Stomach smooth muscle (tissue), 2 donors: ENCODE results near the gene PCNX4.

Source experiments
- H3K27ac ChIP-seq: one replicate; pipeline ENCODE4 v1.7.0; 2013; ENCODE audit warnings: mild to moderate bottlenecking, low read length, inconsistent platforms
- H3K27me3 ChIP-seq, 2 donors: one replicate each; pipeline ENCODE4 v1.7.0; 2013; ENCODE audit warnings: low read length in 2 of 2; ENCODE audit not compliant: insufficient read depth in 2 of 2, control insufficient read depth in 1 of 2
- H3K36me3 ChIP-seq, 2 donors: one replicate each; pipeline ENCODE4 v1.7.0; 2013; ENCODE audit warnings: low read length in 2 of 2; ENCODE audit not compliant: control insufficient read depth in 2 of 2, insufficient read depth in 2 of 2
- H3K4me1 ChIP-seq: one replicate; pipeline ENCODE4 v1.7.0; 2013; ENCODE audit warnings: low read length; ENCODE audit not compliant: control insufficient read depth, insufficient read depth
- H3K4me3 ChIP-seq, 2 donors: one replicate each; pipeline ENCODE4 v1.7.0; 2013; ENCODE audit warnings: low read length in 2 of 2
- H3K9ac ChIP-seq, 2 donors: one replicate each; pipeline ENCODE4 v1.7.0; 2013; ENCODE audit warnings: low read length in 2 of 2, mild to moderate bottlenecking in 1 of 2
- H3K9me3 ChIP-seq, 2 donors: one replicate each; pipeline ENCODE4 v1.7.0; 2013; ENCODE audit warnings: low read length in 2 of 2; ENCODE audit not compliant: control insufficient read depth in 2 of 2
- donor health status: healthy.
- donor health status: Pancreatic carcinoma.

PCNX4 gene

GRCh38 chr14:60184905-60185555, 93.3 kb downstream of the PCNX4 start:
- Histone ChIP-seq H3K9ac (no peak overlapping the region), H3K27ac (no peak overlapping the region), H3K4me3 (no peak overlapping the region), H3K4me1 (no peaks in the 10 kb centered on the region), H3K36me3 (no peaks in the 10 kb centered on the region), H3K27me3 (no peaks in the 10 kb centered on the region), H3K9me3 (no peaks in the 10 kb centered on the region)

DNA sequence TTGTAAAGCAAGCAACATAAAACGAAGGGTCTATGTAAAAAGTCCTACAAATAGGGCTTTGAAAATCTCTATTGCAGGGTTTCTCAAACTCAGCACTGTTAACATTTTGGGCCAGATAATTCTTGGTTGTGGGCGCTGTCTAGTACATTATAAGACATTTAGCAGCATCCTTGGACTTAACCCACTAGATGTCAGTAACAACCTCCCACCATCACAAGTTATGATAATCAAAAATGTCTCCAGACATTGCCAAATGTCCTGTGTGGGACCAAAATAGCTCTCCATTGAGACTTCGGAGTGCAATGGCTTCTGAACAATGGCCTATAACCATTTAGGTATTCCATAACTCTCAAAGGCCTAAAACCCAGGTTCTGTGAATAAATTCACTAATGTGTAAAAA, 96.4 kb downstream of the PCNX4 start:
- Histone ChIP-seq H3K27me3 (no peaks in the 10 kb centered on the region), H3K4me3 (no peak overlapping the region), H3K9me3 (no peaks in the 10 kb centered on the region), H3K4me1 (peaks cover 3% of the 10 kb centered on the region), H3K27ac (no peak overlapping the region), H3K36me3 (no peaks in the 10 kb centered on the region), H3K9ac (no peak overlapping the region)

- H3K27me3 ChIP-seq: no peaks in the 10 kb centered on the region
- no peak overlapping the region for H3K4me3 ChIP-seq
- no peaks in the 10 kb centered on the region for H3K9me3 ChIP-seq
- H3K9ac ChIP-seq: no peak overlapping the region
- no peaks in the 10 kb centered on the region for H3K36me3 ChIP-seq
- H3K4me1 ChIP-seq: peaks cover 3% of the 10 kb centered on the region
- no peak overlapping the region for H3K27ac ChIP-seq
Measured at GRCh38 chr14:60188696-60189095, 97.0 kb downstream of the PCNX4 start.

DNA sequence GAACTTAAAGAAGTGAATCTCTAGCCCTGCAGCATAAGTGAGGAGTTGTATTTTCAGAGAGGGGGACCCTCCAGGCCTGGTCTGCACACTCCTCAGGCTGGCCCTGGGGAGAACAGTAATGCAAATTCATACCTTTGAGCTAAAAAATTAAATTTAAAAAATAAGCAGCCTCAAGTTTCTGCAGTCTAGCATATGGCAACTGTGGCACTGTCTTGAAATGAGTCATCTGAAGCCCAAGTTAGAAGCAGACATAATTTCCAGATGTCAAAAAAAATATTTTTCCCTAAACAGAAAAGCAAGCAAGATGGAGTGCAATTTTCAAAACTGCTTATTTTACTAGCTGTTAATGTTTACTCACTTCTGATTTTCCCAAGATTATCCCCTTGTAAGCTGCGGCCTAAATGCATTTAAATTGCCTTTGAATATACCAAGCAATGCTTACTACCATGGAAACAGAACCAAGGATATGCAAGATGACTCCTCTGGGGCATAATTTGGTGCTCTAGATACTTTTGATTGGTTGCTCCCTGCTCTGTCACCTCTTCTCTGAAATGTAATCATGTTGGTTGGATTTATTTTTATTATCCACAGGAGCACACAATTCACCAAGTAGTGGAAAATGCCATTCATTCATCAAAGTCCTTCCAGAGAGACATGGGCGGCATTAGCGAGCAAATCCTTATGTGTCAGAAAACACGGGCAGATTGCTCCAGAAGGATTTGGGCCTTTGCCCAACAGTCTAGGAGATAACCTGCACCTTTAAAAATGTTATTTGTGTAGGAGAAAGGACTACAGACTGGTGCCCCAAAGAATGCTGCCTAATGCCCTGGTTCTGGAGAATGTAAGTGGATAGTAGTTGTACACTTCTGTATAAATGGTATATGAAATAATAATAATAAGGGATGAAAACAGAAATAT, 98.5 kb downstream of the PCNX4 start:
- no peaks in the 10 kb centered on the region for H3K36me3 ChIP-seq
- H3K4me1 ChIP-seq: peaks cover 3% of the 10 kb centered on the region
- no peak overlapping the region for H3K4me3 ChIP-seq
- H3K9me3 ChIP-seq: no peaks in the 10 kb centered on the region
- H3K27ac ChIP-seq: no peak overlapping the region
- no peaks in the 10 kb centered on the region for H3K27me3 ChIP-seq
- no peak overlapping the region for H3K9ac ChIP-seq

GRCh38 chr14:60195179-60195810, 103.6 kb downstream of the PCNX4 start:
- Histone ChIP-seq H3K27ac (no peak overlapping the region), H3K27me3 (no peaks in the 10 kb centered on the region), H3K9me3 (no peaks in the 10 kb centered on the region), H3K4me3 (no peak overlapping the region), H3K9ac (no peak overlapping the region), H3K4me1 (peaks cover 3% of the 10 kb centered on the region), H3K36me3 (no peaks in the 10 kb centered on the region)

DNA sequence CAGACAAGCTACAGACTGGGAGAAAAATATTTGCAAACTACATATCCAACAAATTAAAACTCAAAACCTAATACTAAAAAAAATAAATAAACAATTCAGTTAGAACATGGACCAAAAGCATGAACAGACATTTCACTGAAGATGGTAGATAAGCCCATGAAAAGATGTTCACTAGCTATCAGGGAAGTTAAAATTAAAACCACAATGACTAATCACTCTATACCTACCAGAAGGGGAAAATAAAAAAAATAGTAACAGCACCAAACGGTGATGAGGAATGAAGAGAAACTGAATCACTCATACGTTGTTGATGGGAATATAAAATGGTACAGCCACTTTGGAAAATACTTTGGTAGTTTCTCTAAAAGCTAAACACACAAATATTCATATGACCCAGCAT, 104.6 kb downstream of the PCNX4 start:
- H3K27ac ChIP-seq: no peak overlapping the region
- no peaks in the 10 kb centered on the region for H3K36me3 ChIP-seq
- H3K4me3 ChIP-seq: no peak overlapping the region
- H3K27me3 ChIP-seq: no peaks in the 10 kb centered on the region
- no peak overlapping the region for H3K9ac ChIP-seq
- H3K9me3 ChIP-seq: no peaks in the 10 kb centered on the region
- H3K4me1 ChIP-seq: no peaks in the 10 kb centered on the region

- Histone ChIP-seq H3K27me3 (no peaks in the 10 kb centered on the region), H3K4me3 (no peak overlapping the region), H3K36me3 (no peaks in the 10 kb centered on the region), H3K9ac (no peak overlapping the region), H3K27ac (no peak overlapping the region), H3K4me1 (no peaks in the 10 kb centered on the region), H3K9me3 (no peaks in the 10 kb centered on the region)
Measured at GRCh38 chr14:60197629-60198303, 106.0 kb downstream of the PCNX4 start.

DNA sequence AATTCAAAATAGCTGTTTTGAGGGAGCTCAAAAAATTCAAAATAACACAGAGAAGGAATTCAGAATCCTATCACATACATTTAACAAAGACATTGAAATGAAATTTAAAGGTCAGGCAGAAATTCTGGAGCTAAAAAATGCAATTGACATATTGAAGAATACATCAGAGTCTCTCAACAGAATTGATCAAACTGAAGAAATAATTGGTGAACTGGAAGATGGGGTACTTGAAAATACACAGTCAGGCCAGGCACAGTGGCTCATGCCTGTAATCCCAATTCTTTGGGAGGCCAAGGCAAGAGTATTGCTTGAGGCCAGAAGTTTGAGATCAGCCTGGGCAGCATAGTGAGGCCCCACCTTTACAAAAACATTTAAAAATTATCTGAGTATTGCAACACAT, 107.6 kb downstream of the PCNX4 start:
- Histone ChIP-seq H3K9me3 (no peaks in the 10 kb centered on the region), H3K4me3 (no peak overlapping the region), H3K4me1 (no peaks in the 10 kb centered on the region), H3K27me3 (no peaks in the 10 kb centered on the region), H3K9ac (no peak overlapping the region), H3K27ac (no peak overlapping the region), H3K36me3 (no peaks in the 10 kb centered on the region)

DNA sequence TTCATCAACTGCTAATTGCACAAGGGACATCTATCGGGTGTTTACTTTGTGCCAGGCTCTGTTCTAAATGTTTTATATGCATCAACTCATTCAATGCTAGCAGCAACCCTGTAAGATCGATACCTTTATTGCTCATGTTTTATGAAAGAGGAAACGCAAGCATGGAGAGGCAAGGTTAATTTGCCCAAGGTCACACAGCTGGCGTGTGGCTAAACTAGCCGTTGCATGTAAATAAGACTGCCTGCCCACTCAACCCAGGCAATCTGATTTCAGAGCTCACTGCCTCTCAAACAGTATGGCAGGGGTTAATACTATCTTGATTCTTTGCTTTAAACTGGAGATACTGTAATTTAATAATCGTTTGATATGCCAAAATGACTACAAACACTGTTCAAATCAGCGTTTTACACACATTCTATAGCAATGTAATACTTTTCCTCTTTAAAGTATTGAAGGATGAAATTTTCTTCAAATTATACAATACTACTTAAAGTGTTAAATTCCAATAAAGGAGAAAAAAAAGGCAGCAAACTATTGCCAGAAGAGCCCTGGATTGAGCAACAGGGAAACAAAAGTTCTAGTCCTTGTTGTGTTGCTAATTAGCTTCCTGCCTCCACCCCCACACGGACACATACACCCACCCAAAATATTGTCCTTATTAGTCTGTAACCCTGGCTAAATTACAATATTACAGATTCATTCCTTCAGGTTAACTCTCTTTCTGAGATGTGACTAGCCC, 112.5 kb downstream of the PCNX4 start:
- no peak overlapping the region for H3K9ac ChIP-seq
- H3K4me3 ChIP-seq: no peak overlapping the region
- H3K27me3 ChIP-seq: no peaks in the 10 kb centered on the region
- no peaks in the 10 kb centered on the region for H3K9me3 ChIP-seq
- H3K27ac ChIP-seq: no peak overlapping the region
- H3K36me3 ChIP-seq: no peaks in the 10 kb centered on the region
- no peaks in the 10 kb centered on the region for H3K4me1 ChIP-seq
